Measurements from ENCODE around the gene HECTD4. TPM values are rescaled to one million over a fixed set of nuclear protein-coding genes. Genes with fewer than 3 reads are reported as not detected.

Gene HECTD4
- total and polyA plus RNA-seq, 2 donors (not counting 1 experiment from before 2014, with no cell fraction given) = 46.4 to 92.2 TPM

GRCh38 chr12:112184056-112184887 is 198.0 kb downstream of the HECTD4 start:
- no peak for ATAC-seq (ENCODE audit: low read depth)
- no peaks in the 10 kb centered on the region for H3K4me1 ChIP-seq (ENCODE audit: control insufficient read depth in 2 of 2, insufficient read depth in 2 of 2, low read length in 2 of 2)
- no peak overlapping the region for H3K4me3 Mint-ChIP-seq
- H3K79me2 ChIP-seq (ENCODE audit: control insufficient read depth, insufficient read depth, low read length) = no peaks in the 10 kb centered on the region
- H3K27me3 ChIP-seq (replicated peaks in 1 of 4; ENCODE audit: control extremely low read depth in 1 of 4, control insufficient read depth in 3 of 4, insufficient read depth in 4 of 4, low read length in 3 of 4) = no peaks in the 10 kb centered on the region
- no peak overlapping the region for H3K4me2 ChIP-seq (replicated peaks; ENCODE audit: low read depth, low read length, poor library complexity, severe bottlenecking)
- H3K36me3 ChIP-seq (replicated peaks in 1 of 2; ENCODE audit: control extremely low read depth in 1 of 2, control insufficient read depth in 1 of 2, extremely low read depth in 1 of 2, insufficient read depth in 2 of 2, low read length in 1 of 2) = peaks cover 1 to 53% of the 10 kb centered on the region in 2 experiments
- H3K9ac ChIP-seq (ENCODE audit: low read length) = no peak overlapping the region
- ChIA-PET CTCF (no interaction called here), POLR2A (no interaction called here)
- no peak overlapping the region for H3K27ac ChIP-seq (ENCODE audit: low read length in 2 of 2)
- no peaks in the 10 kb centered on the region for H3K9me3 ChIP-seq (ENCODE audit: control extremely low read depth in 1 of 3, control insufficient read depth in 2 of 3, insufficient read depth in 1 of 3, low read length in 2 of 3)
- 98% methylated on average over 44 of the region's 46 CpGs for WGBS (ENCODE audit: insufficient coverage)
- no peaks in the 10 kb centered on the region for H3K9me3 Mint-ChIP-seq (ENCODE audit: insufficient read depth)
- intact Hi-C loops (cut with micrococcal nuclease) = no loop called here
- H4K20me1 ChIP-seq (ENCODE audit: control insufficient read depth, insufficient read depth, low read length, poor library complexity, severe bottlenecking) = no peaks in the 10 kb centered on the region
- H3K4me1 Mint-ChIP-seq = no peaks in the 10 kb centered on the region
- no peak for DNase-seq
- H3K27me3 Mint-ChIP-seq = no peaks in the 10 kb centered on the region
- H3K27ac Mint-ChIP-seq = no peak overlapping the region
- no peak overlapping the region for H3K4me3 ChIP-seq (ENCODE audit: control extremely low read depth in 1 of 5, extremely low read depth in 1 of 5, insufficient read depth in 1 of 5, low read depth in 2 of 5, low read length in 4 of 5)
- TF ChIP-seq EZH2 (IDR thresholded peaks at IDR 0.05; ENCODE audit: borderline replicate concordance, insufficient read depth, low read depth, low read length, poor library complexity, severe bottlenecking) (no peak), CTCF (IDR thresholded peaks at IDR 0.05) (no peak)
- H2AFZ ChIP-seq (ENCODE audit: insufficient read depth, low read depth, low read length, poor library complexity, severe bottlenecking) = no peak overlapping the region

Measured in B cell (primary cell).